A549 treated with CORT108297 at 1 μM for 4 hours (cell line): ENCODE data around the gene STAT5B. TPM values are rescaled to one million over a fixed set of nuclear protein-coding genes. Genes with fewer than 3 reads are reported as not detected.

Source experiments
- total RNA-seq: library from RNA; stranded (reverse); fragments of 200-300 nt; extraction: Qiagen RNA extraction; gene quantifications from 5 replicates; pipeline ENCODE4 v1.2.3, GENCODE V29; 2022

The STAT5B gene
- 23.3 to 30.2 TPM (median 28.6 TPM) in 5 replicates for total RNA-seq

GRCh38 chr17:42276359-42276608 is at the start of gene STAT5B:
Gene STAT5B (minus strand): TSS chr17:42276391. CDS start chr17:42232127, 44,264 bp downstream.

GRCh38 chr17:42287977-42288802 is 12.0 kb upstream of the STAT5B start, which contains the start of gene STAT5A:
Gene STAT5A (plus strand): TSS chr17:42288498. CDS start chr17:42289412, 914 bp downstream.

GRCh38 chr17:42193969-42194899 is 82.0 kb downstream of the STAT5B start, which contains the start of gene GHDC:
Gene GHDC (minus strand): TSS chr17:42194494. CDS start chr17:42193581, 913 bp downstream.

DNA sequence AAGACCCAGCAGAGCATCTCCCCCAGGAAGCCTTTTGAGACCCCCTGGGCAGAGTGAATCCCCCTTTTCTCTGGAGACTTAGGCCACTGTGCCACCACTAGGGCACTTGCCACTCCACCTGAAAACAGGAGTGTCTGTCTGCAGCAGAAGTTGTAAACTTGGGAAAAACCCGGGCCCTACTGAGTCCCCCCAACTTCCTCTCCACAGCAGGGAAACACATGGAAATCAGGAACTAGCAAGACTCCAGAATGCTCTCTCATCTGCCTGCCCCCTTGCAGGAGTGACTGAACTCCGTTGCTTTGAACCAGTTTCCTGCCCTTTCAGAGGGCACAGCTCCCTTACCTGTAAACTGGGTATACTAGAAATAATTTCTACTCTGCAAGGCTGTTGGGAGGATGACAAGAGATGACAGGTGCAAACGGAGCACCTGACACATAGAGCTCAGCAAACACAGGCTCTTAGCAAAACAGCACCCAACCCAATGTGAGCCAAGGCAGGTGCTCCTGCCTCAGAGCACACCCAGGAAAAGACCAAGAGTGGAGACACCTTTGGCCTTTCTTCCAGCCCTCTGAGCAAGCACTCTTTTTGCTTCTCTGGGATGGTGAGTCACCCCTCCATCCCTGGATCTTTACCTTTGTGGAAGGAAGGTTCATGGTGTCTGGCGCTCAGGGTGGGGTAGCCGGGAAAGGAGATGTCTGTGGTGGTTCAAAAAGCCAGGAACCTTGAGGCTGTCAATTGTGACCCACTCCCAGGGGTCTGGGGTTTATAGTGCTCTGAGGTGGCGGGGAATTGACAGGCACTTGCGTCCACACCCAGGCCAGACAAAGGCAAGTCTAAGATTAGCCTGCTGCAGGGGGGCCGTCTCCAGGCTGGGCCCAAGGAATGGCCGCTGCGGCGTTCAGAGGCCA is 91.2 kb downstream of the STAT5B start, which contains the start of gene HCRT:
TSS of gene HCRT (minus strand) at position 740 of the 908 bp plus-strand sequence. CDS start at position 653, 87 bp downstream.

DNA sequence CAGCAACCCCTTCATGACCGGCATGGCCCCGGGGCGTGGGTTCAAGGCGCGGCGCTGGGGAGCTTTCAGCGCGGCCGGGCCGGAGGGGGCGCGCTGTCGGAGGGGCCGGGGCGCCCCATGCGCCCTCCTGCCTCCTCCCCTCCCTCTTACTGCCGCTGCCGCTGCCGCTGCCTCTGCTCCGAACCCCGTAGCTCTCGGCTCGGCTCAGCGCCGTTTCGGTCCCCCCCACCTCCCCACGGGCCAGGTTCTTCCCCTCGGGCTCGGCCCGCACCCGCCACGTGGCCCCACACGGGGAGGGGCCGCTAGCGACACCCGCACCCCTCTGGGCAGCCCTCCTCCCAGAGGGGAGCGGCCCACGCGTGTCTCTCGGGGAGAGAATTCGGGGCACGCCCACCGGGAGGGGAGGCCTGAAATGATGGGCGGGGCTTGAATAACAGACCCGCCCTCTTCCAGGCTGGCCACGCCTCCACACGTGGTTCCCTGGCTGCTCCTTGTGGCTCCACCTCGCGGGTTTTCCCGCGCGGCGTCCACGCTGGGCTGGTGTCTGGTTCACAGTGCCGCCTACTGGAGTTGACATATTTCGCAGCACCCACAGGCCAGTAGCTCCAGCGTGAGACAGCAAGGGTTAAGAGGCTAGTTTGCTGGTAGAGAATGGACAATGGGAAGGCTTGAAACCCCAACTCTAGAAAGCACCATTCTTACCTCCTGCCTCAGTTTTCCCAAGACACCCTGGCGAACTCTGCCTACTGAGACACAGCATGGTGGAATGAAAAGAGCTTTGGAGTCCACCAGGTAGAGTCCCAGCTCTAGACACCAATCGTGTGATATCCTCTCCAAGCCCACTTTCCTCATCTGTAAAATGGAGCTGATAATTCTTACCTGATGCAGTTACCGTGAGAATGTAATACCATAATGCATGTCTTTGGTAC is 95.0 kb downstream of the STAT5B start, which contains the start of gene KCNH4:
TSS of gene KCNH4 (minus strand) at position 221 of the 929 bp plus-strand sequence. CDS start at position 24, 197 bp downstream.

Other genes starting within 250 kb of the STAT5B start
- gene C17orf113, start 225.8 kb downstream of the STAT5B start, total RNA-seq, result 0.47 to 0.94 TPM (median 0.79 TPM) in 5 replicates
- gene ZNF385C, start 177.9 kb downstream of the STAT5B start, total RNA-seq, result 0.09 to 0.29 TPM (median 0.23 TPM) in 5 replicates
- 0.30 to 0.59 TPM (median 0.38 TPM) in 5 replicates for gene DHX58, start 163.7 kb downstream of the STAT5B start, total RNA-seq
- 37.5 to 58.5 TPM (median 53.2 TPM) in 5 replicates for gene KAT2A, start 155.0 kb downstream of the STAT5B start, total RNA-seq
- gene HSPB9, start 153.6 kb downstream of the STAT5B start, total RNA-seq, result not detected in 5 replicates
- gene RAB5C, start 121.4 kb downstream of the STAT5B start, total RNA-seq, result 223 to 270 TPM (median 267 TPM) in 5 replicates
- 0.15 to 0.49 TPM (median 0.39 TPM) in 5 replicates for gene KCNH4, start 95.2 kb downstream of the STAT5B start, total RNA-seq
- gene HCRT, start 90.9 kb downstream of the STAT5B start, total RNA-seq, result 0.23 to 0.29 TPM (median 0.24 TPM) in 4 of 5 replicates, not detected in the other
- gene GHDC, start 81.9 kb downstream of the STAT5B start, total RNA-seq, result 15.7 to 22.8 TPM (median 21.1 TPM) in 5 replicates
- gene STAT5A, start 12.1 kb upstream of the STAT5B start, total RNA-seq, result 3.8 to 6.8 TPM (median 5.8 TPM) in 5 replicates
- gene STAT3, start 112.1 kb upstream of the STAT5B start, total RNA-seq, result 72.7 to 81.7 TPM (median 77.8 TPM) in 5 replicates
- gene CAVIN1, start 146.9 kb upstream of the STAT5B start, total RNA-seq, result 416 to 511 TPM (median 450 TPM) in 5 replicates
- gene ATP6V0A1, start 182.5 kb upstream of the STAT5B start, total RNA-seq, result 37.0 to 51.0 TPM (median 43.6 TPM) in 5 replicates